ENCODE results near the gene SNX2.

The SNX2 gene

GRCh38 chr5:122785294-122785693, 10.4 kb downstream of the SNX2 start:
- Histone ChIP-seq H3K9me3 (ENCODE audit: insufficient read depth, low read depth, low read length) (peaks cover 6% of the 10 kb centered on the region; the same call in 1 of the 2 replicates), H3K4me3 (ENCODE audit: low read length, poor library complexity, severe bottlenecking) (no peak overlapping the region), H2AFZ (ENCODE audit: low read length) (no peak overlapping the region), H3K9ac (ENCODE audit: low read depth, low read length, poor library complexity, severe bottlenecking) (no peak overlapping the region), H3K4me2 (ENCODE audit: low read depth, low read length, poor library complexity, severe bottlenecking) (no peak overlapping the region), H3K36me3 (ENCODE audit: insufficient read depth, low read length) (no peaks in the 10 kb centered on the region), H3K9me2 (replicated peaks; ENCODE audit: low read depth, low read length) (no peaks in the 10 kb centered on the region), H3K79me2 (ENCODE audit: insufficient read depth, low read length) (peaks cover 59% of the 10 kb centered on the region), H3F3A (ENCODE audit: low read depth) (no peaks in the 10 kb centered on the region), H3K4me1 (ENCODE audit: insufficient read depth, low read length, poor library complexity, severe bottlenecking) (no peaks in the 10 kb centered on the region), H4K20me1 (ENCODE audit: insufficient read depth, low read length, poor library complexity, severe bottlenecking) (peaks cover 8% of the 10 kb centered on the region), H3K27me3 (ENCODE audit: insufficient read depth, low read length, poor library complexity, severe bottlenecking) (no peaks in the 10 kb centered on the region)
- TF ChIP-seq EZH2phosphoT487 (IDR thresholded peaks at IDR 0.05; ENCODE audit: borderline replicate concordance) (no peak), CTCF (conservative IDR thresholded peaks at IDR 0.05; ENCODE audit: low read length) (no peak)

DNA sequence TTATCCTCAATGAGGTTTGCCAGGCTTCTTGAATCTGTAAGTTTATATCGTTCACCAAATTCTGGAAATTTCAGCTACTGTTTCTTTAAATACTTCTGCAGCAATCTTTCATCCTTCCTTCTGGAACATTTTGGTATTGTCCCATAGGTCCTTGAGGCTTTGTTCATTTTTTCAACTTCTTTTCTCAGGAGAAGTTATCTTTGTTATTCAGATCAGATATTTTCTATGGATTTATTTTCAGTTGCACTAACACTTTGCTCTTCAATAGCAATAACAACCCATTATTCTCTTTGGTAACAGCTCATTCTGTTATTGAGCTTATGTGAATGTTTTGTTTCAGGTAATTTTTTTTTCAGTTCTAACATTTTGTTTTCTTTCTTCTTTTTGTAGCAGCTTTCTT, 13.5 kb downstream of the SNX2 start:
- H4K20me1 ChIP-seq (ENCODE audit: insufficient read depth, low read length, poor library complexity, severe bottlenecking): peaks cover 8% of the 10 kb centered on the region
- no peaks in the 10 kb centered on the region for H3K9me2 ChIP-seq (replicated peaks; ENCODE audit: low read depth, low read length)
- H3K4me2 ChIP-seq (ENCODE audit: low read depth, low read length, poor library complexity, severe bottlenecking): no peak overlapping the region
- H3K9ac ChIP-seq (ENCODE audit: low read depth, low read length, poor library complexity, severe bottlenecking): no peak overlapping the region
- no peak for TF ChIP-seq CTCF (conservative IDR thresholded peaks at IDR 0.05; ENCODE audit: low read length)
- TF ChIP-seq EZH2phosphoT487 (IDR thresholded peaks at IDR 0.05; ENCODE audit: borderline replicate concordance): no peak
- no peak overlapping the region for H2AFZ ChIP-seq (ENCODE audit: low read length)
- no peak overlapping the region for H3K4me3 ChIP-seq (ENCODE audit: low read length, poor library complexity, severe bottlenecking)
- H3F3A ChIP-seq (ENCODE audit: low read depth): no peaks in the 10 kb centered on the region
- peaks cover 6% of the 10 kb centered on the region; the same call in 1 of the 2 replicates for H3K9me3 ChIP-seq (ENCODE audit: insufficient read depth, low read depth, low read length)
- H3K79me2 ChIP-seq (ENCODE audit: insufficient read depth, low read length): peaks cover 63% of the 10 kb centered on the region
- H3K36me3 ChIP-seq (ENCODE audit: insufficient read depth, low read length): no peaks in the 10 kb centered on the region
- no peaks in the 10 kb centered on the region for H3K4me1 ChIP-seq (ENCODE audit: insufficient read depth, low read length, poor library complexity, severe bottlenecking)
- H3K27me3 ChIP-seq (ENCODE audit: insufficient read depth, low read length, poor library complexity, severe bottlenecking): no peaks in the 10 kb centered on the region

DNA sequence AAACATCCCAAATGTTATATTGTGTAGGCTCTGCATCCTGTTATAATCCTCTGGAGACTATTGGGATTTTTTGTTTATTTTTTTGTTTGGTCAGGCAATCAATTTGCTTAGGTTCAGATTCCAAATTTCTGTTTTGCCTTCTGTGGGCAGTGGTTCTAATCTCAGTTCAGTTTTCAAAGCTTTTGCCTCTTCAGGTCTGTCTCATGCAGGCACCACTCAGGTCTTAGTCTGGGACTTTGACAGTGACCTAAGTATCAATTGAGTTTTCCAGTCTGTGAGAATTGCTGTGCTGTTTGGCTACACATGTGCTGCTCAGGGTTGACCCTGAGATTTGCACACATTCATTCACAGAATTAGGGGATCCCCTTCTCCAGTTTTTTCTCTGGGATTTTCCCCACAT, 14.1 kb downstream of the SNX2 start:
- Histone ChIP-seq H3K4me1 (ENCODE audit: insufficient read depth, low read length, poor library complexity, severe bottlenecking) (no peaks in the 10 kb centered on the region), H3K9me2 (replicated peaks; ENCODE audit: low read depth, low read length) (no peaks in the 10 kb centered on the region), H3K9ac (ENCODE audit: low read depth, low read length, poor library complexity, severe bottlenecking) (no peak overlapping the region), H2AFZ (ENCODE audit: low read length) (no peak overlapping the region), H4K20me1 (ENCODE audit: insufficient read depth, low read length, poor library complexity, severe bottlenecking) (peaks cover 3% of the 10 kb centered on the region), H3K9me3 (ENCODE audit: insufficient read depth, low read depth, low read length) (peaks cover 6% of the 10 kb centered on the region; the same call in 1 of the 2 replicates), H3K4me3 (ENCODE audit: low read length, poor library complexity, severe bottlenecking) (no peak overlapping the region), H3K36me3 (ENCODE audit: insufficient read depth, low read length) (no peaks in the 10 kb centered on the region), H3F3A (ENCODE audit: low read depth) (no peaks in the 10 kb centered on the region), H3K4me2 (ENCODE audit: low read depth, low read length, poor library complexity, severe bottlenecking) (no peak overlapping the region), H3K27me3 (ENCODE audit: insufficient read depth, low read length, poor library complexity, severe bottlenecking) (no peaks in the 10 kb centered on the region), H3K79me2 (ENCODE audit: insufficient read depth, low read length) (peaks cover 63% of the 10 kb centered on the region)
- TF ChIP-seq EZH2phosphoT487 (IDR thresholded peaks at IDR 0.05; ENCODE audit: borderline replicate concordance): no peak
- TF ChIP-seq CTCF (conservative IDR thresholded peaks at IDR 0.05; ENCODE audit: low read length): no peak

Measured in Loucy (cell line).